LoVo (cell line): ENCODE results near the gene KDM7A.

Experiments used
- DNase-seq: peaks from one replicate; pipeline ENCODE4 v3.0.0-alpha.2; 2016; ENCODE audit warnings: low spot score

Gene KDM7A

GRCh38 chr7:140084142-140084655, 92.6 kb downstream of the KDM7A start:
- DNase-seq: no peak

- DNase-seq: no peak
Measured at GRCh38 chr7:140082770-140083169, 94.0 kb downstream of the KDM7A start.

- no peak for DNase-seq
Measured at GRCh38 chr7:140081774-140082425, 94.9 kb downstream of the KDM7A start.

- DNase-seq: no peak
Measured at GRCh38 chr7:140080919-140081318, 95.9 kb downstream of the KDM7A start.

- DNase-seq: no peak
Measured at GRCh38 chr7:140079121-140079536, 97.7 kb downstream of the KDM7A start.

GRCh38 chr7:140078392-140078791, 98.4 kb downstream of the KDM7A start:
- no peak for DNase-seq

GRCh38 chr7:140074780-140075179, 102.0 kb downstream of the KDM7A start:
- no peak for DNase-seq

- no peak for DNase-seq
Measured at GRCh38 chr7:140070546-140070945, 106.2 kb downstream of the KDM7A start.

GRCh38 chr7:140069298-140069949, 107.4 kb downstream of the KDM7A start:
- DNase-seq: no peak

GRCh38 chr7:140068033-140068432, 108.8 kb downstream of the KDM7A start:
- DNase-seq: no peak

- no peak for DNase-seq
Measured at GRCh38 chr7:140067052-140067451, 109.7 kb downstream of the KDM7A start.

GRCh38 chr7:140062528-140063299, 114.1 kb downstream of the KDM7A start, which contains the start of gene PARP12:
TSS of gene PARP12 (minus strand) at chr7:140062951. CDS start at chr7:140062847, 104 bp downstream.
- peak; percentile 97 for DNase-seq

- DNase-seq: peak; percentile 24
Measured at GRCh38 chr7:140062118-140062527, 114.7 kb downstream of the KDM7A start.

GRCh38 chr7:140061607-140061930, 115.2 kb downstream of the KDM7A start:
- DNase-seq: no peak

- DNase-seq: no peak
Measured at GRCh38 chr7:140060788-140061606, 115.8 kb downstream of the KDM7A start.

GRCh38 chr7:140060243-140060630, 116.5 kb downstream of the KDM7A start:
- DNase-seq: no peak

GRCh38 chr7:140059273-140060242, 117.2 kb downstream of the KDM7A start:
- DNase-seq: peak; percentile 96

- DNase-seq: no peak
Measured at GRCh38 chr7:140058517-140058916, 118.3 kb downstream of the KDM7A start.

- no peak for DNase-seq
Measured at GRCh38 chr7:140057143-140057535, 119.6 kb downstream of the KDM7A start.

GRCh38 chr7:140056431-140057142, 120.2 kb downstream of the KDM7A start:
- no peak for DNase-seq
